Measurements from ENCODE around the gene CST7. TPM values are rescaled to one million over a fixed set of nuclear protein-coding genes. Genes with fewer than 3 reads are reported as not detected.
"Not testable (repeated sequence)": the region's sequence is repeated elsewhere in the genome, so short reads cannot be mapped to it uniquely, and the experiment has no call there.

Gene CST7
- total RNA-seq, 1 donor from 2014 or later, result not detected

- H3K4me3 ChIP-seq (ENCODE audit: low read depth, low read length); DNase-seq (ENCODE audit: low read depth): not testable (repeated sequence)
- peak; percentile 50 for TF ChIP-seq CTCF (conservative IDR thresholded peaks at IDR 0.05; ENCODE audit: low read depth, low read length)
These were observed 18.1 kb upstream of the CST7 start for GRCh38 chr20:24930724-24931688.

GRCh38 chr20:24931893-24932292 lies 17.2 kb upstream of the CST7 start:
- not testable (repeated sequence) for H3K4me3 ChIP-seq (ENCODE audit: low read depth, low read length); DNase-seq (ENCODE audit: low read depth)

GRCh38 chr20:24933266-24933908 lies 15.7 kb upstream of the CST7 start:
- no peak overlapping the region for H3K4me3 ChIP-seq (ENCODE audit: low read depth, low read length)
- no peak for TF ChIP-seq CTCF (conservative IDR thresholded peaks at IDR 0.05; ENCODE audit: low read depth, low read length)
- DNase-seq (ENCODE audit: low read depth), result no peak

GRCh38 chr20:24934101-24934661 lies 14.9 kb upstream of the CST7 start:
- H3K4me3 ChIP-seq (ENCODE audit: low read depth, low read length), result no peak overlapping the region
- TF ChIP-seq CTCF (conservative IDR thresholded peaks at IDR 0.05; ENCODE audit: low read depth, low read length), result no peak
- no peak for DNase-seq (ENCODE audit: low read depth)

- no peak for TF ChIP-seq CTCF (conservative IDR thresholded peaks at IDR 0.05; ENCODE audit: low read depth, low read length)
- H3K4me3 ChIP-seq (ENCODE audit: low read depth, low read length), result no peak overlapping the region
- DNase-seq (ENCODE audit: low read depth), result no peak
These were observed 14.4 kb upstream of the CST7 start for GRCh38 chr20:24934716-24935115.

- no peak overlapping the region for H3K4me3 ChIP-seq (ENCODE audit: low read depth, low read length)
- DNase-seq (ENCODE audit: low read depth), result no peak
- TF ChIP-seq CTCF (conservative IDR thresholded peaks at IDR 0.05; ENCODE audit: low read depth, low read length), result no peak
These were observed 13.9 kb upstream of the CST7 start for GRCh38 chr20:24935140-24935539.

- DNase-seq (ENCODE audit: low read depth), result no peak
- no peak for TF ChIP-seq CTCF (conservative IDR thresholded peaks at IDR 0.05; ENCODE audit: low read depth, low read length)
- no peak overlapping the region for H3K4me3 ChIP-seq (ENCODE audit: low read depth, low read length)
These were observed 13.1 kb upstream of the CST7 start for GRCh38 chr20:24935766-24936525.
